K562 (cell line): ENCODE results near the gene TP73. TPM values are rescaled to one million over a fixed set of nuclear protein-coding genes. Genes with fewer than 3 reads are reported as not detected.

Experiments
- BCOR ChIP-seq: fragments of 450-650 bp; IDR thresholded peaks from 2 replicates; pipeline ENCODE4 v1.6.1; 2016
- ESRRA ChIP-seq: fragments of 450-650 bp; IDR thresholded peaks from 2 replicates; pipeline ENCODE4 v1.6.1; 2014; ENCODE audit warnings: low read depth, mild to moderate bottlenecking, moderate library complexity, borderline replicate concordance
- FUS ChIP-seq: fragments of 200-400 bp; formaldehyde crosslinking; optimal IDR thresholded peaks from 2 replicates; pipeline ENCODE3; 2017; ENCODE audit warnings: low read depth, low read length
- GABPA ChIP-seq: fragments of 200-800 bp; sonication (Bioruptor generic); conservative IDR thresholded peaks from 2 replicates; pipeline ENCODE4 v1.6.1; 2016; ENCODE audit warnings: low read depth, missing genetic modification characterization, missing compliant biosample characterization
- MIER1 ChIP-seq: fragments of 450-650 bp; IDR thresholded peaks from 2 replicates; pipeline ENCODE4 v1.6.1; 2016; ENCODE audit warnings: antibody characterized with exemption, mild to moderate bottlenecking, low read depth
- NFATC3 ChIP-seq: fragments of 450-650 bp; IDR thresholded peaks from 2 replicates; pipeline ENCODE4 v1.6.1; 2017; ENCODE audit warnings: mild to moderate bottlenecking
- NR3C1 ChIP-seq: sonication (generic); formaldehyde crosslinking; IDR thresholded peaks from 2 replicates; pipeline ENCODE4 v1.8.1; 2022; ENCODE audit warnings: missing genetic modification reagents
- TOE1 ChIP-seq, 2 experiments: fragments of 450-650 bp in 1 of 2; sonication (generic) in 1 of 2; formaldehyde crosslinking in 1 of 2; IDR thresholded peaks; 2 replicates each; pipeline versions ENCODE4 v1.7.1 to v1.8.0; 2016 to 2022; ENCODE audit warnings: borderline replicate concordance in 2 of 2, mild to moderate bottlenecking in 2 of 2, antibody characterized with exemption in 1 of 2, inconsistent platforms in 1 of 2, low read depth in 1 of 2, missing genetic modification reagents in 1 of 2, moderate library complexity in 1 of 2
- ZNF444 ChIP-seq: fragments of 250-450 bp; sonication (Bioruptor Pico); IDR thresholded peaks from 2 replicates; pipeline ENCODE4 v1.4.0; 2020; ENCODE audit warnings: mild to moderate bottlenecking, moderate library complexity
- polyA plus RNA-seq, 8 experiments: library from polyadenylated mRNA; depleted of rRNA in 4 of 8; stranded (reverse) in 5 of 8; unstranded in 3 of 8; fragments of >200 nt; fragmentation: Nextera tagmentation in 2 of 8; fragmentation: Illumina TruSeq in 1 of 8; extraction: Ambion mirVana in 2 of 8; extraction: Trizol in 1 of 8; gene quantifications; 2 replicates each; pipeline versions ENCODE4 v1.2.1 to v1.2.3, GENCODE V29; 2011 to 2014; ENCODE audit warnings: inconsistent platforms in 1 of 8, missing spikeins in 1 of 8
- total RNA-seq, 7 experiments: library from RNA; depleted of rRNA in 6 of 7; stranded (reverse); fragments of >200 nt in 6 of 7; fragmentation: Illumina TruSeq in 2 of 7; extraction: Trizol in 2 of 7; gene quantifications; 2 replicates each; pipeline versions ENCODE4 v1.2.1 to v1.2.3, GENCODE V29; 2011 to 2021; ENCODE audit warnings: low replicate concordance in 1 of 7
- TF ChIP-seq, protein P1 (sequence below): sonication (generic); formaldehyde crosslinking; IDR thresholded peaks from 2 replicates; pipeline ENCODE4 v1.8.1; 2023; ENCODE audit warnings: mild to moderate bottlenecking, missing genetic modification reagents, moderate library complexity
- TF ChIP-seq, protein P2 (sequence below): sonication (generic); formaldehyde crosslinking; IDR thresholded peaks from 2 replicates; pipeline ENCODE4 v1.4.0; 2020; ENCODE audit warnings: mild to moderate bottlenecking, missing genetic modification reagents
- TF ChIP-seq, protein P3 (sequence below): fragments of 450-650 bp; IDR thresholded peaks from 2 replicates; pipeline ENCODE4 v1.7.0; 2016; ENCODE audit warnings: borderline replicate concordance
- TF ChIP-seq, protein P4 (sequence below): fragments of 150-350 bp; conservative IDR thresholded peaks from 2 replicates; pipeline ENCODE4 v1.6.1; 2014; ENCODE audit warnings: low read length
- TF ChIP-seq, protein P5 (sequence below): IDR thresholded peaks from 2 replicates; pipeline ENCODE4 v1.6.1; 2016; ENCODE audit warnings: missing genetic modification characterization, missing compliant biosample characterization
- TF ChIP-seq, protein P6 (sequence below): fragments of 250-450 bp; sonication (Bioruptor Pico); IDR thresholded peaks from 2 replicates; pipeline ENCODE4 v1.8.0; 2022; ENCODE audit warnings: inconsistent platforms

The TP73 gene
- total and polyA plus RNA-seq, 9 of the 15 experiments (the other 6 are each of a cell fraction or from before 2014, with no cell fraction given) = 0.07 to 1.6 (median 0.40) TPM; not detected in 2

DNA sequence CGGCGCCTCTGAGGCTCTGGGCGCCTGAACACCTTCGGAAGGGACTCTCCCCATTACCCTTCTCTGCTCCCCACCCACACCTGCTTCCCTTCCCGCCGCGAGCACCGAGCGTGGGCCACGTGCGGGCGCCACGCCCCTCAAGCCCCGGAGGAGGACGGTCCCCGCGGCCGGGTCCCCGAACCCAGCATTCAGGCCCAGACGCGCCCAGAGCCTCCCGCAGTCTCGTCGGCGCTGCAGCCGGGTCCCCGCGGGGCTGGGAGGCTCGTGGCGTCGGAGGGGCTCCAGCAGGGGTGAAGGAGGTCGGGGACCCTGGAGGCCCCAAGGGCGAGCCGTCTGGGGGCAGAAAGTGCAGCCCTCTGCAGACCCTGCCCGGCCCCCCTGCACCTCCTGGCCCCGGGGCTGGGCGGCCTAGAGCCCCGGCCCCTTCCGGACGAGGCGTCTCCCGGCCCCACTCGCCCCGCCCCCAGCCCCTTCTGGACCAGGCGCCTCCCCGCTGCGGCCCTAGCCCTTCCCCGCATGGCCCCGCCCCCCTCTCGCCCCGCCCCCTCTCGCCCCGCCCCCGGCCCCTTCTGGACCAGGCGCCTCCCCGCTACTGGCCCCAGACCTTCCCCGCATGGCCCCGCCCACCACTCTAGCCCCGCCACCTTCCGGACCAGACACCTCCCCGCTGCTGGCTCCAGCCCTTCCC is 119.9 kb downstream of the TP73 start (continued):
- TF ChIP-seq, protein P1, sequence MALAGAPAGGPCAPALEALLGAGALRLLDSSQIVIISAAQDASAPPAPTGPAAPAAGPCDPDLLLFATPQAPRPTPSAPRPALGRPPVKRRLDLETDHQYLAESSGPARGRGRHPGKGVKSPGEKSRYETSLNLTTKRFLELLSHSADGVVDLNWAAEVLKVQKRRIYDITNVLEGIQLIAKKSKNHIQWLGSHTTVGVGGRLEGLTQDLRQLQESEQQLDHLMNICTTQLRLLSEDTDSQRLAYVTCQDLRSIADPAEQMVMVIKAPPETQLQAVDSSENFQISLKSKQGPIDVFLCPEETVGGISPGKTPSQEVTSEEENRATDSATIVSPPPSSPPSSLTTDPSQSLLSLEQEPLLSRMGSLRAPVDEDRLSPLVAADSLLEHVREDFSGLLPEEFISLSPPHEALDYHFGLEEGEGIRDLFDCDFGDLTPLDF = peak; percentile 44; the same call in 1 of the 2 replicates
- TF ChIP-seq NFATC3 (no peak), TOE1 (IDR thresholded peaks at IDR 0.05; ENCODE audit: borderline replicate concordance) (0 out of 2 replicates have a peak, but pooled peaks have one; percentile 21), TOE1 (CRISPR knock-in tag; IDR thresholded peaks at IDR 0.05; ENCODE audit: borderline replicate concordance, low read depth) (no peak), ZNF444 (CRISPR knock-in tag) (no peak), NR3C1 (CRISPR knock-in tag) (no peak), BCOR (no peak), MIER1 (no peak), ESRRA (no peak), FUS (no peak), GABPA (tag) (peak; percentile 30; the same call in 1 of the 2 replicates)
- TF ChIP-seq, protein P2, sequence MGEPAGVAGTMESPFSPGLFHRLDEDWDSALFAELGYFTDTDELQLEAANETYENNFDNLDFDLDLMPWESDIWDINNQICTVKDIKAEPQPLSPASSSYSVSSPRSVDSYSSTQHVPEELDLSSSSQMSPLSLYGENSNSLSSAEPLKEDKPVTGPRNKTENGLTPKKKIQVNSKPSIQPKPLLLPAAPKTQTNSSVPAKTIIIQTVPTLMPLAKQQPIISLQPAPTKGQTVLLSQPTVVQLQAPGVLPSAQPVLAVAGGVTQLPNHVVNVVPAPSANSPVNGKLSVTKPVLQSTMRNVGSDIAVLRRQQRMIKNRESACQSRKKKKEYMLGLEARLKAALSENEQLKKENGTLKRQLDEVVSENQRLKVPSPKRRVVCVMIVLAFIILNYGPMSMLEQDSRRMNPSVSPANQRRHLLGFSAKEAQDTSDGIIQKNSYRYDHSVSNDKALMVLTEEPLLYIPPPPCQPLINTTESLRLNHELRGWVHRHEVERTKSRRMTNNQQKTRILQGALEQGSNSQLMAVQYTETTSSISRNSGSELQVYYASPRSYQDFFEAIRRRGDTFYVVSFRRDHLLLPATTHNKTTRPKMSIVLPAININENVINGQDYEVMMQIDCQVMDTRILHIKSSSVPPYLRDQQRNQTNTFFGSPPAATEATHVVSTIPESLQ (CRISPR knock-in tag) = 0 out of 2 replicates have a peak, but pooled peaks have one; percentile 42
- TF ChIP-seq, protein P3, sequence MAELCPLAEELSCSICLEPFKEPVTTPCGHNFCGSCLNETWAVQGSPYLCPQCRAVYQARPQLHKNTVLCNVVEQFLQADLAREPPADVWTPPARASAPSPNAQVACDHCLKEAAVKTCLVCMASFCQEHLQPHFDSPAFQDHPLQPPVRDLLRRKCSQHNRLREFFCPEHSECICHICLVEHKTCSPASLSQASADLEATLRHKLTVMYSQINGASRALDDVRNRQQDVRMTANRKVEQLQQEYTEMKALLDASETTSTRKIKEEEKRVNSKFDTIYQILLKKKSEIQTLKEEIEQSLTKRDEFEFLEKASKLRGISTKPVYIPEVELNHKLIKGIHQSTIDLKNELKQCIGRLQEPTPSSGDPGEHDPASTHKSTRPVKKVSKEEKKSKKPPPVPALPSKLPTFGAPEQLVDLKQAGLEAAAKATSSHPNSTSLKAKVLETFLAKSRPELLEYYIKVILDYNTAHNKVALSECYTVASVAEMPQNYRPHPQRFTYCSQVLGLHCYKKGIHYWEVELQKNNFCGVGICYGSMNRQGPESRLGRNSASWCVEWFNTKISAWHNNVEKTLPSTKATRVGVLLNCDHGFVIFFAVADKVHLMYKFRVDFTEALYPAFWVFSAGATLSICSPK = no peak
- TF ChIP-seq, protein P4, sequence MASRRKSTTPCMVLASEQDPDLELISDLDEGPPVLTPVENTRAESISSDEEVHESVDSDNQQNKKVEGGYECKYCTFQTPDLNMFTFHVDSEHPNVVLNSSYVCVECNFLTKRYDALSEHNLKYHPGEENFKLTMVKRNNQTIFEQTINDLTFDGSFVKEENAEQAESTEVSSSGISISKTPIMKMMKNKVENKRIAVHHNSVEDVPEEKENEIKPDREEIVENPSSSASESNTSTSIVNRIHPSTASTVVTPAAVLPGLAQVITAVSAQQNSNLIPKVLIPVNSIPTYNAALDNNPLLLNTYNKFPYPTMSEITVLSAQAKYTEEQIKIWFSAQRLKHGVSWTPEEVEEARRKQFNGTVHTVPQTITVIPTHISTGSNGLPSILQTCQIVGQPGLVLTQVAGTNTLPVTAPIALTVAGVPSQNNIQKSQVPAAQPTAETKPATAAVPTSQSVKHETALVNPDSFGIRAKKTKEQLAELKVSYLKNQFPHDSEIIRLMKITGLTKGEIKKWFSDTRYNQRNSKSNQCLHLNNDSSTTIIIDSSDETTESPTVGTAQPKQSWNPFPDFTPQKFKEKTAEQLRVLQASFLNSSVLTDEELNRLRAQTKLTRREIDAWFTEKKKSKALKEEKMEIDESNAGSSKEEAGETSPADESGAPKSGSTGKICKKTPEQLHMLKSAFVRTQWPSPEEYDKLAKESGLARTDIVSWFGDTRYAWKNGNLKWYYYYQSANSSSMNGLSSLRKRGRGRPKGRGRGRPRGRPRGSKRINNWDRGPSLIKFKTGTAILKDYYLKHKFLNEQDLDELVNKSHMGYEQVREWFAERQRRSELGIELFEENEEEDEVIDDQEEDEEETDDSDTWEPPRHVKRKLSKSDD = no peak
- TF ChIP-seq, protein P5, sequence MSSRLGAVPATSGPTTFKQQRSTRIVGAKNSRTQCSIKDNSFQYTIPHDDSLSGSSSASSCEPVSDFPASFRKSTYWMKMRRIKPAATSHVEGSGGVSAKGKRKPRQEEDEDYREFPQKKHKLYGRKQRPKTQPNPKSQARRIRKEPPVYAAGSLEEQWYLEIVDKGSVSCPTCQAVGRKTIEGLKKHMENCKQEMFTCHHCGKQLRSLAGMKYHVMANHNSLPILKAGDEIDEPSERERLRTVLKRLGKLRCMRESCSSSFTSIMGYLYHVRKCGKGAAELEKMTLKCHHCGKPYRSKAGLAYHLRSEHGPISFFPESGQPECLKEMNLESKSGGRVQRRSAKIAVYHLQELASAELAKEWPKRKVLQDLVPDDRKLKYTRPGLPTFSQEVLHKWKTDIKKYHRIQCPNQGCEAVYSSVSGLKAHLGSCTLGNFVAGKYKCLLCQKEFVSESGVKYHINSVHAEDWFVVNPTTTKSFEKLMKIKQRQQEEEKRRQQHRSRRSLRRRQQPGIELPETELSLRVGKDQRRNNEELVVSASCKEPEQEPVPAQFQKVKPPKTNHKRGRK (tag) = no peak
- TF ChIP-seq, protein P6, sequence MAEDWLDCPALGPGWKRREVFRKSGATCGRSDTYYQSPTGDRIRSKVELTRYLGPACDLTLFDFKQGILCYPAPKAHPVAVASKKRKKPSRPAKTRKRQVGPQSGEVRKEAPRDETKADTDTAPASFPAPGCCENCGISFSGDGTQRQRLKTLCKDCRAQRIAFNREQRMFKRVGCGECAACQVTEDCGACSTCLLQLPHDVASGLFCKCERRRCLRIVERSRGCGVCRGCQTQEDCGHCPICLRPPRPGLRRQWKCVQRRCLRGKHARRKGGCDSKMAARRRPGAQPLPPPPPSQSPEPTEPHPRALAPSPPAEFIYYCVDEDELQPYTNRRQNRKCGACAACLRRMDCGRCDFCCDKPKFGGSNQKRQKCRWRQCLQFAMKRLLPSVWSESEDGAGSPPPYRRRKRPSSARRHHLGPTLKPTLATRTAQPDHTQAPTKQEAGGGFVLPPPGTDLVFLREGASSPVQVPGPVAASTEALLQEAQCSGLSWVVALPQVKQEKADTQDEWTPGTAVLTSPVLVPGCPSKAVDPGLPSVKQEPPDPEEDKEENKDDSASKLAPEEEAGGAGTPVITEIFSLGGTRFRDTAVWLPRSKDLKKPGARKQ (CRISPR knock-in tag) = no peak
